NB4 (cell line): ENCODE measurements around the gene AHDC1.

Source experiments
- CTCF ChIP-seq: IDR thresholded peaks from one replicate; pipeline ENCODE4 v1.5.1; 2012; ENCODE audit warnings: low read depth, low read length
- MAX ChIP-seq: IDR thresholded peaks from 2 replicates; pipeline ENCODE4 v1.6.1; 2011; ENCODE audit warnings: low read depth, low read length
- MYC ChIP-seq: IDR thresholded peaks from 2 replicates; pipeline ENCODE4 v1.6.1; 2011; ENCODE audit warnings: low read depth, low read length
- POLR2A ChIP-seq: IDR thresholded peaks from 2 replicates; pipeline ENCODE4 v1.6.1; 2011; ENCODE audit warnings: mild to moderate bottlenecking; ENCODE audit not compliant: insufficient read length; ENCODE audit errors: extremely low read depth

GRCh38 chr1:27550510-27551169, 53.3 kb downstream of the AHDC1 start:
- no peak for TF ChIP-seq CTCF
- TF ChIP-seq POLR2A, result no peak
- no peak for TF ChIP-seq MYC
- TF ChIP-seq MAX, result no peak
